Endodermal cell (in vitro differentiated cells): Measurements from ENCODE around the gene C4BPA. TPM values are rescaled to one million over a fixed set of nuclear protein-coding genes. Genes with fewer than 3 reads are reported as not detected.

Experiments used
- DNase-seq: peaks from one replicate; pipeline ENCODE4 v3.0.0-alpha.2; 2017
- H3K27ac ChIP-seq: 2 replicates; pipeline ENCODE4 v1.5.1; 2013; ENCODE audit warnings: mild to moderate bottlenecking, low read depth, low read length, moderate library complexity
- H3K27me3 ChIP-seq: 2 replicates; pipeline ENCODE4 v1.6.1; 2013; ENCODE audit warnings: mild to moderate bottlenecking, low read length, moderate library complexity; ENCODE audit not compliant: insufficient read depth, control insufficient read depth, poor library complexity, severe bottlenecking
- H3K36me3 ChIP-seq: 2 replicates; pipeline ENCODE4 v1.7.0; 2013; ENCODE audit warnings: mild to moderate bottlenecking, low read length, moderate library complexity; ENCODE audit not compliant: control insufficient read depth, insufficient read depth
- H3K4me1 ChIP-seq: one replicate; pipeline ENCODE4 v1.7.0; 2013; ENCODE audit warnings: low read length; ENCODE audit not compliant: control insufficient read depth, insufficient read depth
- H3K4me3 ChIP-seq: 2 replicates; pipeline ENCODE4 v1.5.1; 2013; ENCODE audit warnings: mild to moderate bottlenecking, low read length, moderate library complexity
- H3K9ac ChIP-seq: 2 replicates; pipeline ENCODE4 v1.6.1; 2013; ENCODE audit warnings: mild to moderate bottlenecking, low read length, moderate library complexity; ENCODE audit not compliant: poor library complexity, severe bottlenecking; ENCODE audit errors: extremely low read depth
- H3K9me3 ChIP-seq: 2 replicates; pipeline ENCODE4 v1.6.1; 2013; ENCODE audit warnings: mild to moderate bottlenecking, low read length, moderate library complexity; ENCODE audit not compliant: control insufficient read depth
- H3K27ac Mint-ChIP-seq: 2 replicates; pipeline ENCODE4 v1.8.0; 2020; ENCODE audit warnings: mixed read lengths
- H3K27me3 Mint-ChIP-seq: 2 replicates; pipeline ENCODE4 v1.8.0; 2021; ENCODE audit warnings: mild to moderate bottlenecking, mixed read lengths; ENCODE audit not compliant: insufficient read depth
- H3K36me3 Mint-ChIP-seq: 2 replicates; pipeline ENCODE4 v1.8.0; 2020; ENCODE audit warnings: low read depth, mixed read lengths
- H3K4me1 Mint-ChIP-seq: 2 replicates; pipeline ENCODE4 v1.8.0; 2020; ENCODE audit warnings: mixed read lengths
- H3K4me3 Mint-ChIP-seq: 2 replicates; pipeline ENCODE4 v1.8.0; 2020; ENCODE audit warnings: mild to moderate bottlenecking, moderate library complexity, mixed read lengths
- H3K9me3 Mint-ChIP-seq: 2 replicates; pipeline ENCODE4 v1.8.0; 2020; ENCODE audit warnings: mild to moderate bottlenecking, mixed read lengths
- WGBS, 2 experiments: methylation state at CpG; one replicate each; pipeline versions ENCODE4 v1.1.5 to v1.1.7; 2013; ENCODE audit warnings: missing lambda C conversion rate in 2 of 2, mixed read lengths in 1 of 2; ENCODE audit not compliant: insufficient coverage in 1 of 2, insufficient read length in 1 of 2; 5-methylcytosine and 5-hydroxymethylcytosine counted together
- total RNA-seq, 2 donors: library from RNA; stranded (reverse); fragmentation: NEBNext Ultra II Directional in 1 of 2; extraction: Animal tissue kit (Norgen Biotek cat#: 25700) in 1 of 2; gene quantifications; 2 replicates in 1 of 2; 3 replicates in 1 of 2; pipeline ENCODE4 v1.2.1, GENCODE V29; 2021
- TF ChIP-seq, protein P1 (sequence below): fragments of 200-600 bp; sonication (generic); conservative IDR thresholded peaks from 2 replicates; pipeline ENCODE4 v1.5.0; 2021; ENCODE audit warnings: antibody characterized with exemption, mild to moderate bottlenecking

Gene C4BPA
- total RNA-seq, 2 donors from 2014 or later = not detected

DNA sequence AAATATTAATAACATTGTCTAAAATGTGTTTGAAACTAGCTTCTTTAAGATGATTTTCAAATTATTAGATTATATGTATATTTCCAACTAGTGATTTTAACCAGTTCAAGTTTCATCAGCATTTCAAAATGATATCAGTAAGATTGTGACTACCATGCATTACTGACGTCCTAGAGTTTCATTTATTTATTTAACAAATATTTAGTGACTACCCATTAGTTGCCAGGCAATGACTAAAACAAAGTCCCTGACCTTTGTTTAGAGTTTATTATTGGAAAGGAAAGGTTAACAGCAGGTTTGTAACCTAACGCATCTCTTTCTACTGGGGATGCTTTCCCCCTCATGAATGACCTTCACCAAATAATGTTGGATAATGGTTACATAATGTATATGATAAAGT, 22.9 kb upstream of the C4BPA start:
- Mint-ChIP-seq H3K4me1 (peaks cover 13% of the 10 kb centered on the region), H3K9me3 (no peaks in the 10 kb centered on the region), H3K27ac (no peak overlapping the region), H3K27me3 (no peaks in the 10 kb centered on the region), H3K4me3 (no peak overlapping the region), H3K36me3 (no peaks in the 10 kb centered on the region)
- H3K9me3 ChIP-seq = no peaks in the 10 kb centered on the region
- no peaks in the 10 kb centered on the region for H3K4me1 ChIP-seq
- H3K4me3 ChIP-seq = no peak overlapping the region
- H3K27me3 ChIP-seq = no peaks in the 10 kb centered on the region
- H3K9ac ChIP-seq = no peak overlapping the region
- DNase-seq = no peak
- WGBS, 2 experiments = 96% methylated on average over 2 of the region's 2 CpGs; no CpG with 5 or more reads in 1 of the 2 experiments
- TF ChIP-seq, protein P1, sequence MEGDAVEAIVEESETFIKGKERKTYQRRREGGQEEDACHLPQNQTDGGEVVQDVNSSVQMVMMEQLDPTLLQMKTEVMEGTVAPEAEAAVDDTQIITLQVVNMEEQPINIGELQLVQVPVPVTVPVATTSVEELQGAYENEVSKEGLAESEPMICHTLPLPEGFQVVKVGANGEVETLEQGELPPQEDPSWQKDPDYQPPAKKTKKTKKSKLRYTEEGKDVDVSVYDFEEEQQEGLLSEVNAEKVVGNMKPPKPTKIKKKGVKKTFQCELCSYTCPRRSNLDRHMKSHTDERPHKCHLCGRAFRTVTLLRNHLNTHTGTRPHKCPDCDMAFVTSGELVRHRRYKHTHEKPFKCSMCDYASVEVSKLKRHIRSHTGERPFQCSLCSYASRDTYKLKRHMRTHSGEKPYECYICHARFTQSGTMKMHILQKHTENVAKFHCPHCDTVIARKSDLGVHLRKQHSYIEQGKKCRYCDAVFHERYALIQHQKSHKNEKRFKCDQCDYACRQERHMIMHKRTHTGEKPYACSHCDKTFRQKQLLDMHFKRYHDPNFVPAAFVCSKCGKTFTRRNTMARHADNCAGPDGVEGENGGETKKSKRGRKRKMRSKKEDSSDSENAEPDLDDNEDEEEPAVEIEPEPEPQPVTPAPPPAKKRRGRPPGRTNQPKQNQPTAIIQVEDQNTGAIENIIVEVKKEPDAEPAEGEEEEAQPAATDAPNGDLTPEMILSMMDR = no peak
- H3K36me3 ChIP-seq = no peaks in the 10 kb centered on the region
- no peak overlapping the region for H3K27ac ChIP-seq

DNA sequence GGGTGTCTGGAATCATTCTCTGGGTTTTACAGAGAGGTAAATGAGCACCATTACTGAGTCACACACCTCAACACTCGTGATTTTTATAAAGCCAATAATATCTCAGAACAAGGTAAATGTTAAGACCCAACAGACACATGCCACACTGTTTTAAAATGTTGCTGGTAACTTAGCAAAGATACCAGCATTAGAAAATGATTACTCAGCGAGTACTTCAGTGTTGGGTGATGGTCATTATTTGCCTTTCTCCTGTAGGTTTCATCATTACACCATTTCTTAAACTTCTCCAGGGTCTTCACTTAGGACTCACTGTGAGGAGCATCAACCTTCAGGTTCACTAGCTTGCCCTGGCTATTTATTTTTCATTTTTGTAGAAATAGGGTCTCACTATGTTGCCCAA, 22.2 kb upstream of the C4BPA start:
- TF ChIP-seq, protein P1 = no peak

DNA sequence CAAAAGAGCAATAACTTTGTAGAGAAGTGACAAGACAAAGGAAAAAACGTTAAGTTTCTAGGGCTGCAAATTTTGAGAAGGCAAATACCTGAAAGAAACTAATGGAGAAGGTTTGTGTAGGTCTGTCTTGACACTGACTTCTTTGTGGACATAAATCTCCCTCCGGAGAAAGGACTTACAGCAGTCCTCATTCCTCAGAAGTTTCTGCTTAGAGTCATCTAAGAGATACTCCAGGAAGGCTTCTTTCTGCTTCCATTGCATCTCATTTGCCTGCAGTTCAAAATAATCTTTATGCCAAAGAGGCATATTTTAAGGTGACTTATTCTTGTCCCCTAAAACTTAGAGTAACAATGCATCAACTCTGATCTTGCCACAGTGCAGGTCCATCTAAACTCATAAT, 19.8 kb upstream of the C4BPA start:
- Mint-ChIP-seq H3K27me3 (no peaks in the 10 kb centered on the region), H3K9me3 (no peaks in the 10 kb centered on the region), H3K4me1 (peaks cover 12% of the 10 kb centered on the region), H3K4me3 (no peak overlapping the region), H3K27ac (no peak overlapping the region), H3K36me3 (no peaks in the 10 kb centered on the region)
- Histone ChIP-seq H3K27ac (no peak overlapping the region), H3K9ac (no peak overlapping the region), H3K9me3 (no peaks in the 10 kb centered on the region), H3K27me3 (no peaks in the 10 kb centered on the region), H3K4me1 (no peaks in the 10 kb centered on the region), H3K36me3 (no peaks in the 10 kb centered on the region), H3K4me3 (no peak overlapping the region)
- TF ChIP-seq, protein P1 = no peak
- 70 to 77% methylated on average over 1 to 2 of the region's 2 CpGs for WGBS, 2 experiments
- DNase-seq = no peak

More for the DNA sequence above, 22.2 kb upstream of the C4BPA start:
- Mint-ChIP-seq H3K36me3 (no peaks in the 10 kb centered on the region), H3K9me3 (no peaks in the 10 kb centered on the region), H3K4me3 (no peak overlapping the region), H3K4me1 (peaks cover 13% of the 10 kb centered on the region), H3K27me3 (no peaks in the 10 kb centered on the region), H3K27ac (no peak overlapping the region)
- H3K9ac ChIP-seq = no peak overlapping the region
- no peak overlapping the region for H3K4me3 ChIP-seq
- H3K27ac ChIP-seq = no peak overlapping the region
- DNase-seq = no peak
- 83 to 98% methylated on average over 1 to 2 of the region's 2 CpGs for WGBS, 2 experiments
- H3K9me3 ChIP-seq = no peaks in the 10 kb centered on the region
- no peaks in the 10 kb centered on the region for H3K27me3 ChIP-seq
- H3K36me3 ChIP-seq = no peaks in the 10 kb centered on the region
- no peaks in the 10 kb centered on the region for H3K4me1 ChIP-seq
